K562 (cell line): ENCODE data around the gene CATSPER1. TPM values are rescaled to one million over a fixed set of nuclear protein-coding genes. Genes with fewer than 3 reads are reported as not detected.

Experiments used
- ATAC-seq: fragments of 200-7000 bp; cut with Tn5 transposase; 3 replicates; pipeline ENCODE4 v1.9.1; 2020; ENCODE audit warnings: moderate library complexity
- BruUV-seq: library from RNA; stranded (reverse); fragments of 400-500 nt; replicated peaks from 2 replicates; lab custom pipeline; 2021; lab: Mats Ljungman, UMichigan
- CTCF ChIA-PET: fragments of 300-600 bp; formaldehyde crosslinking; extraction: SDS; loops from one replicate; lab custom pipeline; 2021; ENCODE audit warnings: low intra/inter-chr PET ratio; lab: Yijun Ruan, JAX
- POLR2A ChIA-PET: fragments of 300-600, 350-650 bp; sonication (Branson Sonifier 250); formaldehyde crosslinking; extraction: SDS; loops from one replicate; lab custom pipeline; 2021; ENCODE audit warnings: antibody characterized with exemption, inconsistent platforms; lab: Yijun Ruan, JAX
- DNase-seq, 4 experiments: peaks; one replicate each; pipeline versions ENCODE4 v3.0.0 to v3.0.0-alpha.2; 2011 to 2018; ENCODE audit warnings: low spot score in 3 of 4, mixed read lengths in 3 of 4; ENCODE audit errors: extremely low read depth in 1 of 4
- FAIRE-seq: peaks from 2 replicates; lab custom pipeline; 2011; peaks lifted over from hg19 to GRCh38; lab: Jason Lieb, UNC
- H2AFZ ChIP-seq: 2 replicates; pipeline ENCODE4 v1.6.0; 2011; ENCODE audit warnings: low read depth, low read length, control low read depth, inconsistent platforms
- H3K27ac ChIP-seq: fragments of 200-600 bp; 3 replicates; pipeline ENCODE4 v1.8.0; 2011; ENCODE audit warnings: low read depth, mild to moderate bottlenecking, control low read depth, inconsistent platforms, low read length, moderate library complexity, mixed read lengths; ENCODE audit errors: extremely low read depth
- H3K27me3 ChIP-seq, 2 experiments: fragments of 300-600 bp in 1 of 2; 2 replicates in 1 of 2; 3 replicates in 1 of 2; pipeline versions ENCODE4 v1.6.0 to v1.8.0; 2011; ENCODE audit warnings: inconsistent platforms in 2 of 2, low read length in 2 of 2, mild to moderate bottlenecking in 1 of 2, mixed read lengths in 1 of 2, moderate library complexity in 1 of 2; ENCODE audit not compliant: control insufficient read depth in 2 of 2, insufficient read depth in 2 of 2
- H3K36me3 ChIP-seq: fragments of 300-600 bp; 3 replicates; pipeline ENCODE4 v1.8.0; 2011; ENCODE audit warnings: mild to moderate bottlenecking, low read length, inconsistent platforms; ENCODE audit not compliant: control insufficient read depth, insufficient read depth
- H3K4me1 ChIP-seq, 2 experiments: fragments of 200-600 bp in 1 of 2; replicated peaks in 1 of 2; 2 replicates in 1 of 2; 3 replicates in 1 of 2; pipeline versions ENCODE4 v1.5.1 to v1.8.0; 2011; ENCODE audit warnings: inconsistent platforms in 2 of 2, low read length in 2 of 2, mild to moderate bottlenecking in 1 of 2, mixed read lengths in 1 of 2, moderate library complexity in 1 of 2; ENCODE audit not compliant: control insufficient read depth in 2 of 2, insufficient read depth in 2 of 2
- H3K4me2 ChIP-seq: 2 replicates; pipeline ENCODE4 v1.6.1; 2011; ENCODE audit warnings: low read length, control low read depth, inconsistent platforms, mixed read lengths; ENCODE audit not compliant: insufficient read depth
- H3K4me3 ChIP-seq: fragments of 200-600 bp; sonication (generic), shearing (Covaris generic); 2 replicates; pipeline ENCODE4 v1.5.1; 2016; ENCODE audit warnings: control low read depth, inconsistent platforms
- H3K79me2 ChIP-seq: fragments of 200-600 bp; 3 replicates; pipeline ENCODE4 v1.8.0; 2011; ENCODE audit warnings: low read length, inconsistent platforms; ENCODE audit not compliant: control insufficient read depth, insufficient read depth
- H3K9ac ChIP-seq, 2 experiments: 2 replicates each; pipeline versions ENCODE4 v1.6.0 to v1.6.1; 2011; ENCODE audit warnings: low read depth in 2 of 2, low read length in 2 of 2, control low read depth in 1 of 2, inconsistent platforms in 1 of 2, mild to moderate bottlenecking in 1 of 2, mixed read lengths in 1 of 2; ENCODE audit not compliant: insufficient read depth in 1 of 2
- H3K9me1 ChIP-seq: one replicate; pipeline ENCODE4 v1.6.0; 2011; ENCODE audit warnings: inconsistent platforms, mild to moderate bottlenecking, low read length, moderate library complexity; ENCODE audit not compliant: control insufficient read depth, insufficient read depth
- H3K9me3 ChIP-seq: replicated peaks from 2 replicates; pipeline ENCODE4 v1.5.1; 2011; ENCODE audit warnings: low read depth, low read length, inconsistent platforms; ENCODE audit not compliant: control insufficient read depth, insufficient read depth
- H4K20me1 ChIP-seq: replicated peaks from 2 replicates; pipeline ENCODE4 v1.6.1; 2011; ENCODE audit warnings: low read length, inconsistent platforms, mixed read lengths; ENCODE audit not compliant: control insufficient read depth, insufficient read depth
- ETV6 ChIP-seq, 3 experiments: fragments of 150-350 bp in 1 of 3; sonication (generic) in 1 of 3; formaldehyde crosslinking in 1 of 3; IDR thresholded peaks; 2 replicates each; pipeline versions ENCODE4 v1.6.1 to v1.8.0; 2014 to 2022; ENCODE audit warnings: borderline replicate concordance in 2 of 3, low read depth in 2 of 3, antibody characterized with exemption in 1 of 3, low read length in 1 of 3, mild to moderate bottlenecking in 1 of 3, missing genetic modification reagents in 1 of 3
- WGBS: fragments of 100-300 bp; shearing (Covaris generic); methylation state at CpG from one replicate; pipeline ENCODE4 v1.1.6; 2016; ENCODE audit warnings: low coverage, mixed read lengths; ENCODE audit not compliant: insufficient coverage; ENCODE audit errors: missing lambda C conversion rate; 5-methylcytosine and 5-hydroxymethylcytosine counted together
- in situ Hi-C: fragments of 300-500 bp; cut with MboI; formaldehyde crosslinking; loops from 4 replicates; pipeline ENCODE4 v1.15.0; 2018; ENCODE audit warnings: inconsistent platforms, mixed read lengths
- intact Hi-C: fragments of 100-400 bp; cut with micrococcal nuclease; formaldehyde crosslinking; loops from 2 replicates; pipeline ENCODE4 v1.14.2; 2022
- polyA plus RNA-seq, 8 experiments: library from polyadenylated mRNA; depleted of rRNA in 4 of 8; stranded (reverse) in 5 of 8; unstranded in 3 of 8; fragments of >200 nt; fragmentation: Nextera tagmentation in 2 of 8; fragmentation: Illumina TruSeq in 1 of 8; extraction: Ambion mirVana in 2 of 8; extraction: Trizol in 1 of 8; gene quantifications; 2 replicates each; pipeline versions ENCODE4 v1.2.1 to v1.2.3, GENCODE V29; 2011 to 2014; ENCODE audit warnings: inconsistent platforms in 1 of 8, missing spikeins in 1 of 8
- total RNA-seq, 7 experiments: library from RNA; depleted of rRNA in 6 of 7; stranded (reverse); fragments of >200 nt in 6 of 7; fragmentation: Illumina TruSeq in 2 of 7; extraction: Trizol in 2 of 7; gene quantifications; 2 replicates each; pipeline versions ENCODE4 v1.2.1 to v1.2.3, GENCODE V29; 2011 to 2021; ENCODE audit warnings: low replicate concordance in 1 of 7
- TF ChIP-seq, protein P1 (sequence below), 2 experiments: fragments of 450-650 bp; conservative IDR thresholded peaks; 2 replicates each; pipeline ENCODE4 v1.6.1; 2017; ENCODE audit warnings: mild to moderate bottlenecking in 2 of 2, moderate library complexity in 2 of 2

CATSPER1 gene
- total and polyA plus RNA-seq, 9 of the 15 experiments (the other 6 are each of a cell fraction or from before 2014, with no cell fraction given), result 0.21 to 3.3 (median 0.76) TPM

DNA sequence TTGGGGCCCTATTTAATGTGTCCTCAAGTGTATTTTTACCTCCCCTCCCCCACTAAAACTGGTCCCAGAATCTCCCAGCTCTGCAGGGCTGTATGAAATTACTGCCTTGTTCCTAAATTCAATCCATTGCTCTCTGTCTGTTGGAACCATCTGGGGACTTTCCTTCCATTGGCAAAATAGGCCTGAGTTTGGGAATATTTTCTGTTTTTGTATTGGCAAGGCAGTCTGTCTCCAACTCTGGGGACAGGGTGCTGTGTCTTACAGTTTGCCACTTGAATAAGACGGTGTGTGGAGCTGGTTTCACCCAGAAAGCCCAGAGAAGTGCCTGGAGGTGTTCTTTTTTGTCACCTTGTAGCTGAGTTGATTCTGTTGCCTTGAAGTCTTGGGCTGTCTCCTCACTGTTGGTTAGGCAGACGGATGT is 45.1 kb upstream of the CATSPER1 start:
- H3K4me1 ChIP-seq, result peaks cover 19 to 31% of the 10 kb centered on the region in 2 experiments
- WGBS, result 23% methylated on average over 2 of the region's 2 CpGs
- no peak for DNase-seq
- peaks cover 50% of the 10 kb centered on the region for H3K36me3 ChIP-seq
- peak overlapping the region; percentile 83 for H3K4me2 ChIP-seq
- peak overlapping the region; percentile 18; the same call in 2 of the 3 replicates for H3K27ac ChIP-seq
- H3K27me3 ChIP-seq, result no peaks in the 10 kb centered on the region
- H4K20me1 ChIP-seq, result peaks cover 4% of the 10 kb centered on the region; the same call in 1 of the 2 replicates
- peak overlapping the region; percentile 72 for H3K4me3 ChIP-seq
- peak overlapping the region; percentile 75; the same call in 1 of the 2 replicates for H2AFZ ChIP-seq
- ATAC-seq, result no peak
- ChIA-PET CTCF (interaction anchor here (0.7 kb wide), 1 partner anchor 78 kb away, joined by 3 read pairs; no protein-coding TSS in a partner anchor), POLR2A (interaction anchor here (0.6 to 5.5 kb wide), 9 partner anchors 8 to 222 kb away, joined by 3 to 47 read pairs (median 5); no protein-coding TSS in a partner anchor)
- FAIRE-seq, result peak; percentile 52
- BruUV-seq, result TSS peak; percentile 28
- intact Hi-C loops (no loop called here), in situ Hi-C loops (no loop called here)
- no peaks in the 10 kb centered on the region for H3K9me3 ChIP-seq
- H3K79me2 ChIP-seq, result peaks cover 34% of the 10 kb centered on the region
- H3K9me1 ChIP-seq, result no peaks in the 10 kb centered on the region
- H3K9ac ChIP-seq, result peak overlapping the region; percentile 63 to 93; a peak in 3 of 4 replicates
- TF ChIP-seq ETV6 (IDR thresholded peaks at IDR 0.05; ENCODE audit: borderline replicate concordance in 1 of 2, low read depth in 2 of 2, low read length in 1 of 2) (no peak), ETV6 (CRISPR knock-in tag; IDR thresholded peaks at IDR 0.05; ENCODE audit: borderline replicate concordance) (no peak)
- TF ChIP-seq, protein P1, sequence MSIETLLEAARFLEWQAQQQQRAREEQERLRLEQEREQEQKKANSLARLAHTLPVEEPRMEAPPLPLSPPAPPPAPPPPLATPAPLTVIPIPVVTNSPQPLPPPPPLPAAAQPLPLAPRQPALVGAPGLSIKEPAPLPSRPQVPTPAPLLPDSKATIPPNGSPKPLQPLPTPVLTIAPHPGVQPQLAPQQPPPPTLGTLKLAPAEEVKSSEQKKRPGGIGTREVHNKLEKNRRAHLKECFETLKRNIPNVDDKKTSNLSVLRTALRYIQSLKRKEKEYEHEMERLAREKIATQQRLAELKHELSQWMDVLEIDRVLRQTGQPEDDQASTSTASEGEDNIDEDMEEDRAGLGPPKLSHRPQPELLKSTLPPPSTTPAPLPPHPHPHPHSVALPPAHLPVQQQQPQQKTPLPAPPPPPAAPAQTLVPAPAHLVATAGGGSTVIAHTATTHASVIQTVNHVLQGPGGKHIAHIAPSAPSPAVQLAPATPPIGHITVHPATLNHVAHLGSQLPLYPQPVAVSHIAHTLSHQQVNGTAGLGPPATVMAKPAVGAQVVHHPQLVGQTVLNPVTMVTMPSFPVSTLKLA (conservative IDR thresholded peaks at IDR 0.05), result peak in 1 of 2 experiments; percentile 7; a peak in 1 of 4 replicates
